ENCODE data around the gene SLC30A5. TPM values are rescaled to one million over a fixed set of nuclear protein-coding genes. Genes with fewer than 3 reads are reported as not detected.

The SLC30A5 gene
- total and polyA plus RNA-seq, 9 of the 15 experiments (the other 6 are each of a cell fraction or from before 2014, with no cell fraction given), result 22.9 to 86.8 (median 62.5) TPM

DNA sequence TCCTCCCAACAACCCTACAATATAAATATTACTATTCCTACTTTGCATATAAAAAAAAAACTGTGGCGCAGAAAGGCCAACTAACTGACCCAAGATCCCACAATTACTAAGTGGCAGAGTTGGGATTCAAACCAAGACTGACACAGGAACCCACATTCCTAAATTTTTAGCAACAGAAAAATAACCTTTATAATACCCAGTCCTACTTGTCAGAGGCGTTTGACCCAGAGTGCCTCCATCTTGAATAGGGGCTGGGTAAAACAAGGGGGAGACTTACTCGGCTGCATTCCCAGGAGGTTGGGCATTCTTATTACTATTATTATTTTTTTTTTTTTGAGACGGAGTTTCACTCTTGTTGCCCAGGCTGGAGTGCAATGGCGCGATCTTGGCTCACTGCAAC, 2.0 kb upstream of the SLC30A5 start (continued):
- TF ChIP-seq ZNF398 (CRISPR knock-in tag; IDR thresholded peaks at IDR 0.05), result 0 out of 2 replicates have a peak, but pooled peaks have one; percentile 36
- TF ChIP-seq FOXJ3 (CRISPR knock-in tag; IDR thresholded peaks at IDR 0.05), result no peak
- TF ChIP-seq ZKSCAN8 (CRISPR knock-in tag; IDR thresholded peaks at IDR 0.05), result peak; percentile 23; the same call in 1 of the 2 replicates
- no peak for TF ChIP-seq TCFL5 (CRISPR knock-in tag; conservative IDR thresholded peaks at IDR 0.05)
- TF ChIP-seq TEAD4 (IDR thresholded peaks at IDR 0.05; ENCODE audit: low read length), result no peak
- no peak for TF ChIP-seq TEAD4 (CRISPR knock-in tag; IDR thresholded peaks at IDR 0.05; ENCODE audit: borderline replicate concordance)
- TF ChIP-seq PPARD (CRISPR knock-in tag; IDR thresholded peaks at IDR 0.05), result no peak
- TF ChIP-seq PHB (CRISPR knock-in tag; IDR thresholded peaks at IDR 0.05), result no peak
- 0 out of 2 replicates have a peak, but pooled peaks have one; percentile 40 for TF ChIP-seq KLF6 (CRISPR knock-in tag; IDR thresholded peaks at IDR 0.05; ENCODE audit: borderline replicate concordance)
- TF ChIP-seq ZNF668 (CRISPR knock-in tag; IDR thresholded peaks at IDR 0.05), result peak; percentile 46; the same call in 1 of the 2 replicates
- TF ChIP-seq L3MBTL2 (IDR thresholded peaks at IDR 0.05), result no peak
- TF ChIP-seq NRF1 (conservative IDR thresholded peaks at IDR 0.05 in 1 of 2, IDR thresholded peaks at IDR 0.05 in 1 of 2), result no peak
- no peak for TF ChIP-seq ZNF830 (CRISPR knock-in tag; IDR thresholded peaks at IDR 0.05)
- TF ChIP-seq CHD7 (IDR thresholded peaks at IDR 0.05; ENCODE audit: low read depth, low read length), result no peak
- TF ChIP-seq ZNF134 (CRISPR knock-in tag; conservative IDR thresholded peaks at IDR 0.05), result 0 out of 2 replicates have a peak, but pooled peaks have one; percentile 32
- TF ChIP-seq, protein P1, sequence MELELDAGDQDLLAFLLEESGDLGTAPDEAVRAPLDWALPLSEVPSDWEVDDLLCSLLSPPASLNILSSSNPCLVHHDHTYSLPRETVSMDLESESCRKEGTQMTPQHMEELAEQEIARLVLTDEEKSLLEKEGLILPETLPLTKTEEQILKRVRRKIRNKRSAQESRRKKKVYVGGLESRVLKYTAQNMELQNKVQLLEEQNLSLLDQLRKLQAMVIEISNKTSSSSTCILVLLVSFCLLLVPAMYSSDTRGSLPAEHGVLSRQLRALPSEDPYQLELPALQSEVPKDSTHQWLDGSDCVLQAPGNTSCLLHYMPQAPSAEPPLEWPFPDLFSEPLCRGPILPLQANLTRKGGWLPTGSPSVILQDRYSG (tag; conservative IDR thresholded peaks at IDR 0.05; ENCODE audit: low read depth), result peak; percentile 57; the same call in 1 of the 2 replicates
